ENCODE data around the gene ZBED4. TPM values are rescaled to one million over a fixed set of nuclear protein-coding genes. Genes with fewer than 3 reads are reported as not detected.
A peak's percentile ranks its signal among the peaks of the same experiment; 100 is the strongest.
"Not testable (repeated sequence)": the region's sequence is repeated elsewhere in the genome, so short reads cannot be mapped to it uniquely, and the experiment has no call there.

ZBED4 gene
- 11.0 and 16.4 TPM in 2 replicates for total RNA-seq

GRCh38 chr22:49852898-49853894, at the start of gene ZBED4:
Gene ZBED4 (plus strand): TSS chr22:49853844. CDS start chr22:49883663, 29,819 bp downstream.
- peak; percentile 89 to 97 for DNase-seq (ENCODE audit: low read depth in 2 of 2)

GRCh38 chr22:49807129-49807528, 46.5 kb upstream of the ZBED4 start:
- DNase-seq (ENCODE audit: low read depth in 2 of 2) = no peak

GRCh38 chr22:49807780-49808708, 45.6 kb upstream of the ZBED4 start:
- DNase-seq (ENCODE audit: low read depth in 2 of 2) = no peak

DNA sequence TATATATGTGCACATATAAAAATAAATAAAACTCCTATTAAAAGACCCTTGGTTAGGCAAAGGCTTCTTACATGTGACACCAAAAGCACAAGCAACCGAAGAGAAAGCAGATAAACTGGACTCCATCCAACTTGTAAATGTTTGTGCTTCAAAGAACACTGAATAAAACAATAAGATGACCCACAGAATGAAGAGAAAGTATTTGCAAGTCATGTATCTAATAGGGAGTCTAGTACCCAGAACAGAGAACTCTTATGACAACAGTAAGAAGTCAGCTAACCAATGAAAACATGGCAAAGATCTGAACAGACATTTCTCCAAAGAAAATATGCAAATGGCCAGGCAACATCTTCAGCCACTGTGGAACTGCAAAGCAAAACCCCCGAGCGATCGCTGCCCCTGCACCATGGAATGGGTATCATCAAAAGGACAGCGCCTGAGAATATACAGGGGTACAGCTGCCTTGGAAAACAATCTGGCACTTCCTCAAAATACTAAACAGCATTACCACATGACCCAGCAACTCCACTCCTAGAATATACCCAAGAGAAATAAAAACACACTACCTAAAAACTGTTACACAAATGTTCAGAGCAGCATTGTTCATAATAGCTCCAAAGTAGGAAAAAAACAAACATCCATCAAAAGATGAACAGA, 43.2 kb upstream of the ZBED4 start:
- DNase-seq (ENCODE audit: low read depth in 2 of 2) = peak in 1 of 2 donors; percentile 23

DNA sequence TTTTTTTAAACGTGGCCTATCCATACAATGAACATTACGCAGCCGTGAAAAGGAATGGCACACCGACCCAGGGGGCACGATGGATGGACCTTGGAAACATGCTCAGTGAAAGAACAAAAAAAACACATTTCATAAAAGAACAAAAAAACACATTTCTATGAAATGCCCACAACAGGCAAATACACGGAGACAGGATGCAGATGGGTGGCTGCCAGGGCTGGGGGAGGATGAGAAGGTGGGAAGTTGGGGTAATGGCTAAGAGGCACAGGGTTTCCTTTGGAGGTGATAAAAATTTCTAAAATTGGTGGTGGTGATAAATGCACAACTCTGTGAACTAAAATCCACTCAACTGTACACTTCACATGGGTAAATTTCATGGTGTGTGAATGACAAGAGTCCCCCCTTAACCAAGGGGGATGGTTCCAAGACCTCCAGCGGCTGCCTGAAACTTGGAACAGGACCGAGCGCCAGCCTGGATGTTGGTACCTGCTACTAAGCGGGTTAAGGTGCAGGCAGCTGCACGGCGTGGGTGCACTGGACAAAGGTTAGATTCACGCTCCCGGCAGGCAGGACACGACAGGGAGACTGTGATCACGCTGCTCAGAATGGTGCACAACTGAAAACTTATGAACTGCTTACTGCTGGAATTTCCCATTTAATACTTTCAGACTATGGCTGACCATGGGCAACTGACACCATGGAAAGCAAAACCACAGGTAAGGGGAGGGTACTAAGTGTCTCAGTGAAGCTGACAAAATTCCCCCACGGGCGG, 42.4 kb upstream of the ZBED4 start:
- DNase-seq (ENCODE audit: low read depth in 2 of 2) = no peak

DNA sequence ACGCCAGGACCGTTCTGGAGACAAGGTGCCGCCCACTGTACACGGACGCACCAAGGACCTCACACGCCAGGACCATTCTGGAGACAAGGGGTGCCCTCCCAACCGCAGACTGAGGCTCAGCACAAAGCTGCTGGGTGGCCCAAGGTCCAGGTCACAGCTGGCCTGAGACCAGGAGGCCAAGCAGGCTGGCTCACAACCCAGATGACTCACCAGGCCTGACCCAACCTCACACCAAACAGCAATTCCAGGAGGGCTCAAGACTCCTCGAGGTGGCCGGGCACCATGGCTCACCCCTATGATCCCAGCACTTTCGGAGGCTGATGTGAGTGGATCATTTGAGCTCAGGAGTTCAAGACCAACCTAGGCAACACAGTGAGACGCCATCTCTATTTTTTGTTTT, 40.8 kb upstream of the ZBED4 start:
- DNase-seq (ENCODE audit: low read depth in 2 of 2) = peak in 1 of 2 donors; percentile 21

DNA sequence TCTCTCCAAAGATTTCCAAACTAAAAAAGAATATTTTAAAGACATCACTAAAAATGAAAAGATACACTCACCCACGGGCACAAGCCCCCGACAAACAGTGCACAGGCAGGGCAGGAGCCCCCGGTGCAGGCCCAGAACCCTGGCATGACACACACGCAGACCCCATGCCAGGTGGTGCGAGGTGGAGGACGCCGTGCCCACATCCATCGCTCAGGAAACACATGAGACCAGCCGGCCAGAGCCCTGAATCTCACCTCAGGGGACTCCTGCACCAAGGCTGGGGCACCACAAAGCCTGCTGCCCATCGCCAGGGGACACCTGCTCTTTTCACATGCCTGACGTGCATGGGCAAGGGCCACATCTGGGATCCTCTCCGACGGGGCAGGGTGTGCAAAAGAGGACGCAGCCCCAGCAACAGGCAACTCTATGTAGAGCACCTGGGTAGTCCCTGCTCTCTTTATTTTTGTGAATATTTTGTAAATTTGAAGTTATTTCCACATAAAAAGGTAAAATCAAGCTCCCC, 39.4 kb upstream of the ZBED4 start:
- DNase-seq (ENCODE audit: low read depth in 2 of 2) = no peak

- no peak for DNase-seq (ENCODE audit: low read depth in 2 of 2)
Observed at GRCh38 chr22:49814856-49815255, 38.8 kb upstream of the ZBED4 start.

GRCh38 chr22:49815641-49816091, 38.0 kb upstream of the ZBED4 start:
- DNase-seq (ENCODE audit: low read depth in 2 of 2) = no peak

GRCh38 chr22:49817359-49817758, 36.3 kb upstream of the ZBED4 start:
- DNase-seq (ENCODE audit: low read depth in 2 of 2) = no peak

DNA sequence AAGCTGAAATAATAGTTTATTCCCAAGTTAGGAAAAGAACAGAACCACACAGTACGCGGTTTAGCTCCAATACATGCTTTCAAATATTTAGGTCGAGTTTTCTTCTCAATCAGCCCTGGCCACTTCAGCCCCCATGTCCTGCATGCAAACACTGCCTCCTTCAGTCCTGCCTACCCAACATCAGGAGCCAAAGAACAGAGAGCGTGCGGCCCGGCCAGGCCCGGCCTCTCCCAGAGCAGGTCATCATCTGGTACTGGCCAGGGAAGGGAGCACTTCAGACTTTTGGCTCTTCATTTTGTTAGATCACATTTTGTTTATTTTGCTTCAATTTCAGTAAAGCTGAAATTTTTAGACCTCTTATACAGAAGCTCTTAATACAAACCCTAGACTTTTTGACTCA, 32.7 kb upstream of the ZBED4 start:
- no peak for DNase-seq (ENCODE audit: low read depth in 2 of 2)

GRCh38 chr22:49821741-49822140, 31.9 kb upstream of the ZBED4 start:
- not testable (repeated sequence) for DNase-seq (ENCODE audit: low read depth in 2 of 2)

DNA sequence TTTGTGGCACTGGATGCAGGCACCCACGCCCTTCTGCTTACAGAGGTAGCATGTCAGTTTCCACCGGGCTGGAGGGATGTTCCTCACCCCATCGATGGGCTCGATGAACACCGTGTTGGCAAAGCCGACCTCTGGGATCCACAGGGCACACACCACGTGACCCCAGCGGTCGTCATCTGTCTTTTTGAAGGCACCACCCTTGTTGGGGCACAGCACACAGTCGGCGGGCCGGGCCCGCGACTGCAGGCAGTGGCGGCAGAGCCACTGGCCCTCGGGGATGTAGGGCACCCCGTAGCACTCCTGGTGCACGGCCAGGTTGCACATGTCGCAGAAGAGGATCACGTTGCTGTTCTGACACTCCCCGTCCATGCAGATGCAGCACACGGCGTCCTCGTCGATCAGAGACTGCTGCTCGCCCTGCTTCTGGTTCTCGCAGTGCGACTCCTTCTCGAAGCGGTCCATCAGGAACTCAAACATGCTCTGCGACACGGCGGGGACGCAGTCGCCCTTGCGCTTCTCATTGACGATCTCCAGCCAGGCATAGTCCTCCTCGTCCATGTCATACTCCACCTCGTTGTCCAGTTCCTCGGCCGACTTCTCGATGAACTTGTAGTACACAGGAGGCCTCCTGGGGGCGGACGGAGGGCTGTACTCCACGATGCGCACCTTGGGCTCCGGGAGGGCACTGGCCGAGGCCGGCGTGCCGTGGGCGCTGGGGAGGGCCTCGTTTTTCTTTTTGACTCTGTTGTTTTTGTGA, 30.2 kb upstream of the ZBED4 start:
- DNase-seq (ENCODE audit: low read depth in 2 of 2) = no peak

GRCh38 chr22:49824185-49824925, 29.3 kb upstream of the ZBED4 start:
- no peak for DNase-seq (ENCODE audit: low read depth in 2 of 2)

- no peak for DNase-seq (ENCODE audit: low read depth in 2 of 2)
Observed at GRCh38 chr22:49824936-49825335, 28.7 kb upstream of the ZBED4 start.

- peak in 1 of 2 donors; percentile 16 for DNase-seq (ENCODE audit: low read depth in 2 of 2)
Observed at GRCh38 chr22:49825436-49825835, 28.2 kb upstream of the ZBED4 start.

- peak in 1 of 2 donors; percentile 44 for DNase-seq (ENCODE audit: low read depth in 2 of 2)
Observed at GRCh38 chr22:49825944-49826602, 27.6 kb upstream of the ZBED4 start.

- DNase-seq (ENCODE audit: low read depth in 2 of 2) = peak in 1 of 2 donors; percentile 49
Observed at GRCh38 chr22:49826603-49827270, 26.9 kb upstream of the ZBED4 start.

Measured in dermis microvascular lymphatic vessel endothelial cell (primary cell).